SK-N-SH (cell line): ENCODE measurements around the gene ZNF311.

Experiments
- FOXM1 ChIP-seq: IDR thresholded peaks from 2 replicates; pipeline ENCODE4 v1.4.0; 2012; ENCODE audit warnings: low read depth, mild to moderate bottlenecking
- YY1 ChIP-seq: IDR thresholded peaks from 2 replicates; pipeline ENCODE4 v1.4.0; 2012; ENCODE audit warnings: low read depth, mild to moderate bottlenecking

GRCh38 chr6:28948782-28949486, 56.2 kb downstream of the ZNF311 start:
- TF ChIP-seq YY1 (no peak), FOXM1 (no peak)
